Heart right ventricle (tissue), 16 donors: Measurements from ENCODE around the gene SLC2A4RG. TPM values are rescaled to one million over a fixed set of nuclear protein-coding genes. Genes with fewer than 3 reads are reported as not detected.

Experiments used
- ATAC-seq, 8 donors: fragments of 200-7000 bp; cut with Tn5 transposase; one replicate each; pipeline ENCODE4 v1.9.1; 2020; ENCODE audit warnings: mild to moderate bottlenecking in 8 of 8, moderate library complexity in 8 of 8, moderate number of reproducible peaks in 1 of 8
- DNase-seq, 2 donors: peaks; one replicate each; pipeline ENCODE4 v3.0.0-alpha.2; 2020
- H3K27ac ChIP-seq, 10 donors: fragments of 200-600 bp; sonication (generic) in 2 of 10; one replicate each; pipeline versions ENCODE4 v1.5.0 to v1.8.0; 2020 to 2022; ENCODE audit warnings: mild to moderate bottlenecking in 3 of 10
- H3K27me3 ChIP-seq, 7 donors: fragments of 200-600 bp; one replicate each; pipeline ENCODE4 v1.8.0; 2021 to 2022; ENCODE audit warnings: mild to moderate bottlenecking in 2 of 7
- H3K36me3 ChIP-seq, 9 donors: fragments of 200-600 bp; sonication (generic) in 1 of 9; one replicate each; pipeline versions ENCODE4 v1.5.0 to v1.8.0; 2020 to 2022; ENCODE audit warnings: mild to moderate bottlenecking in 2 of 9
- H3K4me1 ChIP-seq, 9 donors: fragments of 200-600 bp; sonication (generic) in 1 of 9; one replicate each; pipeline versions ENCODE4 v1.5.0 to v1.8.0; 2020 to 2022; ENCODE audit warnings: mild to moderate bottlenecking in 4 of 9
- H3K4me3 ChIP-seq, 10 donors: fragments of 200-600 bp; sonication (generic) in 2 of 10; one replicate each; pipeline versions ENCODE4 v1.5.0 to v1.8.0; 2020 to 2022; ENCODE audit warnings: mild to moderate bottlenecking in 7 of 10, moderate library complexity in 2 of 10
- H3K9me3 ChIP-seq, 11 donors: fragments of 200-600 bp in 10 of 11; sonication (generic) in 2 of 11; one replicate each; pipeline versions ENCODE4 v1.5.0 to v1.8.0; 2013 to 2022; ENCODE audit warnings: mild to moderate bottlenecking in 2 of 11, control low read depth in 1 of 11, moderate library complexity in 1 of 11
- WGBS, 2 donors: extraction: QIAGEN DNeasy Blood & Tissue Kit; methylation state at CpG; one replicate each; pipeline ENCODE4 v1.1.7; 2013; ENCODE audit warnings: inconsistent platforms in 1 of 2; 5-methylcytosine and 5-hydroxymethylcytosine counted together
- intact Hi-C, 10 donors: fragments of 100-400 bp; cut with DNase I; formaldehyde crosslinking; loops; one replicate each; pipeline versions ENCODE4 v1.11.1 to v1.14.2; 2022
- polyA plus RNA-seq, 2 donors: library from polyadenylated mRNA; stranded (reverse); fragments of 200-250 nt; gene quantifications; one replicate each; pipeline ENCODE4 v1.2.3, GENCODE V29; 2013
- total RNA-seq, 10 donors: library from RNA; stranded (reverse); fragmentation: NEBNext Ultra II Directional in 3 of 10; extraction: Animal tissue kit (Norgen Biotek cat#: 25700) in 3 of 10; gene quantifications; one replicate each; pipeline versions ENCODE4 v1.2.1 to v1.2.4, GENCODE V29; 2021 to 2023
- TF ChIP-seq, protein P1 (sequence below), 9 donors: fragments of 200-600 bp; sonication (generic) in 2 of 9; IDR thresholded peaks; one replicate each; pipeline versions ENCODE4 v1.5.0 to v1.8.0; 2021 to 2022; ENCODE audit warnings: antibody characterized with exemption in 9 of 9, mild to moderate bottlenecking in 5 of 9, moderate library complexity in 1 of 9
- donor health status: Arrhythmogenic right ventricular cardiomyopathy.
- donor health status: ischemic (EF 13 %, LVEDD 7.1; RV severe dilation, severe dysfunction).
- donor health status: healthy with polysubstance abuse.
- donor health status: DM: no; HTN: yes; CAD: no.
- donor health status: DM: no; HTN: no; CAD: no.
- donor health status: ischemic (EF 25% LVEDD 6.9; RV normal size, moderate dysfunction).
- donor health status: ischemic (EF 25% LVEDD 5.7; RV mildly dilated, moderate dysfunction).
- donor health status: healthy.
- donor health status: DM: yes; HTN: yes; CAD: no.
- donor health status: Ischemic cardiomyopathy.
- donor health status: ischemic (EF 35%, LVEDD 5.7; RV mildly dilated, moderate dysfunction).
- donor health status: nonischemic (EF 11% LVEDD 7.7; RV severe dilation, severe dysfunction).
- donor health status: DM: yes; HTN: yes; CAD: no.
- donor health status: PGD.
- donor health status: ischemic (EF 29% LVEDD 5.4; RV normal size, mild dysfunction).
- donor health status: nonischemic (EF 23%, LVEDD 6.1; RV moderate dilation, normal function).

The SLC2A4RG gene
- total and polyA plus RNA-seq, 12 donors: 36.3 to 114 (median 76.8) TPM

DNA sequence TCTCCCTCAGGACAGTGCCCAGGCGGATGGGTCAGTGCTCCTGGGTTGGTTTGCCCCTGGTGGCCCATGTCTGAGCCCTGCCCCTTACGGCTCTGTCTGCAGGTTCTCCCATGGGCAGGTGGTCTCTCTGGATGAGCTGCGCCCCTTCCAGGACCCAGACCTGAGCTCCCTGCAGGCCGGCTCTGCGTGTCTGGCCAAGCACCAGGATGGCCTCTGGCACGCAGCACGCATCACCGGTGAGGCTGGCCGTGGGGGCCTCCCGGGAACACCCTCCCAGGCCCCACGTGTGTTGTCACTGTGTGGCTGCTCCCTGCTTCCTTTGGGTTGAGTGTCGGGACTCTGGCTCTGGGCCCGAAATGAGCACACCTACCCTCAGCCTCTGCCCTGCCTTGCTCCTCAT, 6.5 kb upstream of the SLC2A4RG start:
- H3K4me1 ChIP-seq: peaks cover 7 to 25% (median 10%) of the 10 kb centered on the region in 9 donors
- 92% methylated on average over 13 of the region's 13 CpGs for WGBS, 2 donors
- no peak for DNase-seq
- H3K27ac ChIP-seq: no peak overlapping the region
- ATAC-seq: no peak
- H3K9me3 ChIP-seq: no peaks in the 10 kb centered on the region
- TF ChIP-seq, protein P1, sequence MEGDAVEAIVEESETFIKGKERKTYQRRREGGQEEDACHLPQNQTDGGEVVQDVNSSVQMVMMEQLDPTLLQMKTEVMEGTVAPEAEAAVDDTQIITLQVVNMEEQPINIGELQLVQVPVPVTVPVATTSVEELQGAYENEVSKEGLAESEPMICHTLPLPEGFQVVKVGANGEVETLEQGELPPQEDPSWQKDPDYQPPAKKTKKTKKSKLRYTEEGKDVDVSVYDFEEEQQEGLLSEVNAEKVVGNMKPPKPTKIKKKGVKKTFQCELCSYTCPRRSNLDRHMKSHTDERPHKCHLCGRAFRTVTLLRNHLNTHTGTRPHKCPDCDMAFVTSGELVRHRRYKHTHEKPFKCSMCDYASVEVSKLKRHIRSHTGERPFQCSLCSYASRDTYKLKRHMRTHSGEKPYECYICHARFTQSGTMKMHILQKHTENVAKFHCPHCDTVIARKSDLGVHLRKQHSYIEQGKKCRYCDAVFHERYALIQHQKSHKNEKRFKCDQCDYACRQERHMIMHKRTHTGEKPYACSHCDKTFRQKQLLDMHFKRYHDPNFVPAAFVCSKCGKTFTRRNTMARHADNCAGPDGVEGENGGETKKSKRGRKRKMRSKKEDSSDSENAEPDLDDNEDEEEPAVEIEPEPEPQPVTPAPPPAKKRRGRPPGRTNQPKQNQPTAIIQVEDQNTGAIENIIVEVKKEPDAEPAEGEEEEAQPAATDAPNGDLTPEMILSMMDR (IDR thresholded peaks at IDR 0.05): no peak
- H3K27me3 ChIP-seq: peaks cover 0 to 17% (median 0%) of the 10 kb centered on the region in 7 donors
- peaks cover 0 to 50% (median 15%) of the 10 kb centered on the region in 9 donors for H3K36me3 ChIP-seq
- H3K4me3 ChIP-seq: no peak overlapping the region
- intact Hi-C loops: loop anchor here in 1 of 10 donors (10.0 kb wide), 1 partner anchor 78 kb away; the partner anchor contains the start of genes RTEL1 and STMN3

DNA sequence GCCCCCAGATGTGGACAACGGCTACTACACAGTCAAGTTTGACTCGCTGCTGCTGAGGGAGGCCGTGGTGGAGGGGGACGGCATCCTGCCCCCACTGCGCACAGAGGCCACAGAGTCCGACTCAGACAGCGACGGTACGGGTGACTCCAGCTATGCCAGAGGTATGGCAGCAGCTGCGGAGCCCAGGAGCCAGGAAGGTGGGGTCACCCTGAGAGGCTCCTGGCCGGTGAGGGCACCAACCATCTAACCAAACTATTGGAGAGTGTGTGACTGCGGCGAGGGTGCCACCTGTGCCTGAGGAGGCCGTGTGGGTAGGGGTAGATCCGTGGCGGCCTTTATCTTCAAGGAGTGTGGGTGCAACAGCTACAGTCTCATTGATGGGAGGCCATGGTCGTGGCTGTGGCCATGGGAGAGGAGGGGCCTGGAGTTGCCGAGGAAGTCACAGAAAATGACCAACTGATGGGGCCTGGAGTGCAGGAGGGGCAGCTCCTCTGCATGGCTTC, 5.9 kb upstream of the SLC2A4RG start:
- H3K36me3 ChIP-seq: peaks cover 0 to 50% (median 15%) of the 10 kb centered on the region in 9 donors
- WGBS, 2 donors: 93 to 94% methylated on average over 18 of the region's 18 CpGs
- TF ChIP-seq, protein P1 (IDR thresholded peaks at IDR 0.05): no peak

GRCh38 chr20:63734111-63734945, 5.2 kb upstream of the SLC2A4RG start:
- peaks cover 0 to 19% (median 0%) of the 10 kb centered on the region in 7 donors for H3K27me3 ChIP-seq
- no peaks in the 10 kb centered on the region for H3K9me3 ChIP-seq
- no peak overlapping the region for H3K4me3 ChIP-seq
- peaks cover 0 to 49% (median 15%) of the 10 kb centered on the region in 9 donors for H3K36me3 ChIP-seq
- WGBS, 2 donors: 93 to 94% methylated on average over 25 of the region's 25 CpGs
- intact Hi-C loops: loop anchor here in 1 of 10 donors (10.0 kb wide), 1 partner anchor 80 kb away; the partner anchor contains the start of genes RTEL1 and STMN3
- TF ChIP-seq, protein P1 (IDR thresholded peaks at IDR 0.05): no peak
- no peak overlapping the region for H3K27ac ChIP-seq
- H3K4me1 ChIP-seq: peaks cover 15 to 30% (median 20%) of the 10 kb centered on the region in 9 donors
- DNase-seq (no peak), ATAC-seq (no peak)

More for the DNA sequence above, 5.9 kb upstream of the SLC2A4RG start:
- DNase-seq: no peak
- H3K9me3 ChIP-seq: no peaks in the 10 kb centered on the region
- no peak overlapping the region for H3K27ac ChIP-seq
- peaks cover 0 to 19% (median 0%) of the 10 kb centered on the region in 7 donors for H3K27me3 ChIP-seq
- H3K4me1 ChIP-seq: peaks cover 11 to 25% (median 16%) of the 10 kb centered on the region in 9 donors
- no peak overlapping the region for H3K4me3 ChIP-seq
- intact Hi-C loops: loop anchor here in 1 of 10 donors (10.0 kb wide), 1 partner anchor 79 kb away; the partner anchor contains the start of genes RTEL1 and STMN3
- ATAC-seq: no peak
